GM19324 (cell line): ENCODE measurements around the gene NDST3.

Experiments
- ATAC-seq: cut with Tn5 transposase; IDR thresholded peaks from one replicate; pipeline ENCODE4 v1.9.1; 2021; ENCODE audit warnings: mild to moderate bottlenecking, moderate library complexity; ENCODE audit not compliant: unreplicated experiment, low FRiP score

The NDST3 gene

GRCh38 chr4:118076958-118077766, 42.9 kb downstream of the NDST3 start:
- ATAC-seq = no peak

GRCh38 chr4:118077767-118078105, 43.5 kb downstream of the NDST3 start:
- ATAC-seq = no peak

- ATAC-seq = no peak
Observed at GRCh38 chr4:118081434-118081833, 47.1 kb downstream of the NDST3 start.

GRCh38 chr4:118082182-118082581, 47.9 kb downstream of the NDST3 start:
- ATAC-seq = no peak

GRCh38 chr4:118085700-118086099, 51.4 kb downstream of the NDST3 start:
- ATAC-seq = no peak

- no peak for ATAC-seq
Observed at GRCh38 chr4:118086344-118086743, 52.1 kb downstream of the NDST3 start.

- no peak for ATAC-seq
Observed at GRCh38 chr4:118087366-118087765, 53.1 kb downstream of the NDST3 start.

GRCh38 chr4:118099106-118099505, 64.8 kb downstream of the NDST3 start:
- no peak for ATAC-seq

GRCh38 chr4:118102195-118102594, 67.9 kb downstream of the NDST3 start:
- no peak for ATAC-seq

- no peak for ATAC-seq
Observed at GRCh38 chr4:118112117-118113046, 78.1 kb downstream of the NDST3 start.

- no peak for ATAC-seq
Observed at GRCh38 chr4:118113220-118113619, 78.9 kb downstream of the NDST3 start.

- no peak for ATAC-seq
Observed at GRCh38 chr4:118114720-118115119, 80.4 kb downstream of the NDST3 start.

- no peak for ATAC-seq
Observed at GRCh38 chr4:118120120-118120760, 86.0 kb downstream of the NDST3 start.

- no peak for ATAC-seq
Observed at GRCh38 chr4:118124997-118125396, 90.7 kb downstream of the NDST3 start.

GRCh38 chr4:118139241-118139640, 105.0 kb downstream of the NDST3 start:
- no peak for ATAC-seq

- no peak for ATAC-seq
Observed at GRCh38 chr4:118141240-118141639, 107.0 kb downstream of the NDST3 start.

- ATAC-seq = no peak
Observed at GRCh38 chr4:118154649-118155048, 120.4 kb downstream of the NDST3 start.

GRCh38 chr4:118155516-118155915, 121.2 kb downstream of the NDST3 start:
- no peak for ATAC-seq

- ATAC-seq = no peak
Observed at GRCh38 chr4:118158763-118159375, 124.6 kb downstream of the NDST3 start.

GRCh38 chr4:118167306-118167705, 133.0 kb downstream of the NDST3 start:
- no peak for ATAC-seq

GRCh38 chr4:118171381-118171780, 137.1 kb downstream of the NDST3 start:
- ATAC-seq = no peak
